Measurements from ENCODE around the gene SEMA4D.
A peak's percentile ranks its signal among the peaks of the same experiment; 100 is the strongest.

Gene SEMA4D

DNA sequence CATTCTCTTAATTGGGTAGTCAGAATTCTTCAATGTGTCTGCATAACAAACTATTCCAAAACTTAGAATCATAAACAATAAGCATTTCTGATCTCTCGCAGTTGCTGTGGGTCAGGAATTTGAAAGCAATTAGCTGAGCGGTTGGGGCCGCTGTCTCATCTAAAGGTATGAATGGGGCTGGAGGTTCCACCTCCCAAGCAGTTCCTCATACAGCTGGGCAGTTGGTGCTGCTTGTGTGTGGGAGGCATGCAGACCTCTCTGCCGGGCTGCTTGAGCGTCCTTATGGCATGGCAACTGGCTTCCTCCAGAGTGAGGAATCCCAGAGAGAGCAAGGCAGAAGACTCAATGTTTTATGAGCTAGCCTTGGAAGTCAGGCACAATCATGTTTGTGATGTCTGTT is 30.2 kb upstream of the SEMA4D start:
- DNase-seq (ENCODE audit: low read depth) = no peak

DNA sequence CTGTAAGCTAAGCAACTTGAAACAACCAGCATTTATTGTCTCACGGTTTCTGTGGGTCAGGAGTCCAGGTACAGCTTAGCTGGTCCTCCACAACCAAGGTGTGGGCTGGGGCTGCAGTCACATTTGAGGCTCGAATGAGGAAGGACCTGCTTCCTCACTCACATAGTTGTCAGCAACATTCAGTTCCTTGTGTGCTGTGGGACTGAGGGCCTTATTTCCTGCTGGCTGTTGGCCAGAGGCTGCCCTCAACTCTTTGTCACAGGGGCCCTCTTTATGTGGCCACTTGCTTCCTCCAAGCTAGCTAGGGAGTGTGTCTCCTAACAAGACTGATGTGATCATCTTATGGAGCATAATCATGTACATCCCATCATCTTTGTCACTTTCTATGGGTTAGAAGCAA is 29.2 kb upstream of the SEMA4D start:
- DNase-seq (ENCODE audit: low read depth) = no peak

DNA sequence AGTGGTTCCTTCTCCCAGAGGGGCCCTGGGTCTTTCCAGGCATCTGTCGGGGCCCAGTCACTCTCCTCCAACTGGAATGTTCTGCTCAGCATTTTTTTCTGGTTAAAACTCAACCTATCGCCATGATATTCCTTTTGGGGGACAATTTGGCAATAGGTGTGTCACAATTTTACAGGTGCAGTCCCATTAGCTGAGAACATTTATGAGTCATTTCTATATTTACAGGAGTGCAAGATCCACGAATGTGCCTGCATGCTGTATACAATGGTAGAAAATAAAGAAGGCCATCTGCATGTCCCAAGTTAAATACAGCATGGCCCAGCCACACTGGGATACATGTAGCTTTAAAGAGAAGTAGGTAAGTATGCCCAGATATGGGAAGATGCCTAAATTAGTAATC is 28.8 kb upstream of the SEMA4D start:
- no peak for DNase-seq (ENCODE audit: low read depth)

DNA sequence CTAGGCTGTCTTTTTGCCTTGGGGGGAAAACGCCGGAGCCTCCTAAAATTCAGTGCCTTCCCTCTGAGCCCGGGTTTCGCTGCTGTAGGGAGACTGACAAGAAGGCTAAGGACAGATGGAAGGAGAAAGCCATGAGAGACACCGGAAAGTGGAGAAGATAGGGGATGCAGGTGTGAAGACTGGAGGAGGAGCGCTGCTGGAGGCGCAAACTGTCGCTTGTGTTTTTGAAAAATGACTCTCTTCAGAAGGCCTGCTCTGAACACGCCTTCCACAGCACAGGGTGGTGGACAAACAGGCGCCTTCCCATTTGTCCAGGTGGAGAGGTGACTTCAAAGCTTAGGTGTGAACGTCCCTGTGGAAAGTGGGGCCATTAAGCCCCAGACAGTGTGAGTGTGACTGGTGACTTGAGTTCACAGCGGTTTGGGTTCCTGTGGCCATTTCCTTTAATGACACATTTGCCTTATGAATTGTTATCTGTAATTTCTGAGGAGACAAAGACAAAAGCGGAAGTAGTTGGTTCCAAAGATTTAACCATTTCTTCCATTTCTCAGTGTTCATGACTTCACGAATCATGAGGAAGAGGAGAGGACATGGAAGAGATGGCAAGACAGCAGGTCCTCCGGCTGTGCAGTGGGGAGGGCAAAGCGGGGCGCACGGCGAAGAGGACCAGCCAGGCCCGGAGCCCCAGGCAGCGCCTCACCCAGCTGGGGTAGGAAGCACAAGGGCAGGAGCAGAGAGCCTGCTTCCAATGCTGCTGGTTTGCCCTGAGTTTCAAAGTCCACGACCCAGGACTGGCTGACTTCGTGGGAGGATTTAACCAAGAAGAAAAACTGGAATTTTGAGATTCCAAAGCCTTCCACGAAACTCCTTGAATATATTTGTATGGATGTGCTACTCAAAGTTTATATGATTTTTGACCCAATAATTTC is 27.8 kb upstream of the SEMA4D start:
- no peak for DNase-seq (ENCODE audit: low read depth)

DNA sequence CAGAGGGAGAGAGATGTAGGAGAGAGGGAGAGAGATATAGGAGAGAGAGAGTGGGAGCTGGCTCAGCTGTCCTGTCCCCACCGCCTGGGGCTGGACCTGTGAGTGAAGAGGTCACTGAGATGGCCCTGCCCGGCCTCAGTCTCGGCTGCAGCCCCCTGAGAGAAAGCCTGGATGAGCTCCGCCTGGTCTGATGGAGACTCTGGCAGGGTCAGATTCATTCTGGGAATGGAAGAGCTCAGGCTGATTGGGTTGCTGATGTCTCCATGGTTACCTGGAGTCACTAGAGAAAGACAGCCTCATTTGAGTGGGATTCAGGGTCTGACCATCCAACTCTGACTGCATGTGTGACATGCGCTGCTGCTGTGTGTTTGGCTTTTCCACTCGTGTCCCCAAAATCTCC is 27.1 kb upstream of the SEMA4D start:
- DNase-seq (ENCODE audit: low read depth) = no peak

DNA sequence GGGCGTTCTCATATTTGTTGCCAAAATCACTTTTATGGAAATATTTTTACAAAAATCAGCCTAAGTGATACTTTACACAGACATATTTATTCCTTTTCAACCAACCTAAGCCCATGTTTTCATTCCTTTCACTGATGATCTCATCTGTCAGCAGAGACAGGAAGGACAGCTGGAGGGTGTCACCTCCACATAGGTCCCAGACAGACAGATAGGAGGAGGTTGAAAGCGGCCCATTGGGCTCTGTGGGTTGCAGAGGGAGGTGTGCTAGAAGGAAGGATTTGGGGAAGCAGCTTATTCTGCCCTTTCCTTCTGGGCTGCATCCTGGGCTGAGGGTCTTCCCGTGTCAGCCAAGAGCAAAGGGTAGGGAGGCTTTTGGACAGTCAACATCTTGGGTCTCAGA is 26.0 kb upstream of the SEMA4D start:
- no peak for DNase-seq (ENCODE audit: low read depth)

DNA sequence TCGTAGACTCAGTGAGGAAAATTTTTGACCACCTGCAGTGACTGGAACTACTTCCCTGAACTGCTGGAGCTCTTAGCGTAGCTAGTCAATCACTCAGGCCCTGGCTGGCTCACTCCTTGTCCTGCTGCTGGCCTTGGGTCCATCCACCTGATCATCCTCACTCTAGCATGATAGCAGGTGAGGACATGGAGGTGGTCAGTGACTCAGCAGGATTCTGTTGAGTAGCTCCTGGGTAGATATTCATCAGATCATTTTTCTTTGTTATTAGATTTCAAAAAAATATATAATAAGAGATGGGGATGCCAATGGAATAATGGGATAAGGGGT is 25.0 kb upstream of the SEMA4D start:
- no peak for DNase-seq (ENCODE audit: low read depth)

DNA sequence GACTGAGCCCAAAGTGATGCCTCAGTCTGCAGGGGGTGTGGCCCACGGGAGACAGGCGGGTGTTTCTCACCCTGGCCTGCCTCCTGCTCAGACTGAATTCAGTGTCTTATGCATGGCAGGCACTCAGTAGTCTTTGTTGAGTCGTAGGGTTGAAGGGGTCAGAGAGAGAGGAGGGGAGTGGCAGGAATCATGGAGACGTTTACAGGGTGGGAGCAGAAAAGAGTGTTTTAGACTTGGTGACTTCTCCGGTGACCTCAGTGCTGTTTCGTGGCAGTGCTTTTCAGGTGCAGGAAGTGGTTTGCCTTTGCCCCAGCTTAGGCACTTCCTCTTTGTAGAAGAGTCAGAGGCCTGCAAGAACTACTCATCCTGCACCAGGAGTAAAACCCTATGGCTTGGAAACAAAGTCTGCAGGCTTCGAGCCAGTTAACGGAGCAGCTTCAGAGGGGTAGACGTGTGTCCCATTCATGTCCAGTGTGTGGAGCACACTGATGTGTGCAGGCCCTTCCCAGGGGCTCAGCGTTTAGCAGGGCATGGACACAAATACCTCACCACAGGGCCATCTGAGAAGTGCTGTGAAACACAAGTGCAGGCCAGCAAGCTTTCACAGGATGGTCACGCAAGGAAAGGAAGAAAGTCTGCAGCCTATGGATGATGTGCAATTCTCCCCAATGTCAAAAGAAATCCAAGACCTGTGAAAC is 24.5 kb upstream of the SEMA4D start:
- DNase-seq (ENCODE audit: low read depth) = no peak

DNA sequence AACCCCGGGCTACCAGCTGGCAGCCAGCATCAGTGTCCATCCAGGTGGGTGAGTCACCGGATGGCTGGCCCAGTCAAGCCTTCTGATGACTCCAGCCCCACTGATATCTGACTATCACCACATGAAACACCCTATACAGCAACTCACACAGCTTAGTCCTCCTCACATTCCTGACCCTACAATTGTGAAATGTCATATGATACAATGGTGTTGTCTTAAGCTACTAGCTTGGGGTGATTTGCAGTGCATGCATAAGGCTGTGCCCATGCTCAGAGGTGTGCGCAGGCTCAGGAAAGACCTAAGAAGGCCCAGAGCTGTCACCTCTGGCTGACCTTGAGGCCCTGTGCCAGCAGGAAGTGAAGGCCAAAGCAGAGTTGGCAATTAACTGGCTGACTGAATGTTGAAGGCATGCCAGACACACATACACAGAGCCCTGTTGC is 21.5 kb upstream of the SEMA4D start:
- DNase-seq (ENCODE audit: low read depth) = peak; percentile 30

DNA sequence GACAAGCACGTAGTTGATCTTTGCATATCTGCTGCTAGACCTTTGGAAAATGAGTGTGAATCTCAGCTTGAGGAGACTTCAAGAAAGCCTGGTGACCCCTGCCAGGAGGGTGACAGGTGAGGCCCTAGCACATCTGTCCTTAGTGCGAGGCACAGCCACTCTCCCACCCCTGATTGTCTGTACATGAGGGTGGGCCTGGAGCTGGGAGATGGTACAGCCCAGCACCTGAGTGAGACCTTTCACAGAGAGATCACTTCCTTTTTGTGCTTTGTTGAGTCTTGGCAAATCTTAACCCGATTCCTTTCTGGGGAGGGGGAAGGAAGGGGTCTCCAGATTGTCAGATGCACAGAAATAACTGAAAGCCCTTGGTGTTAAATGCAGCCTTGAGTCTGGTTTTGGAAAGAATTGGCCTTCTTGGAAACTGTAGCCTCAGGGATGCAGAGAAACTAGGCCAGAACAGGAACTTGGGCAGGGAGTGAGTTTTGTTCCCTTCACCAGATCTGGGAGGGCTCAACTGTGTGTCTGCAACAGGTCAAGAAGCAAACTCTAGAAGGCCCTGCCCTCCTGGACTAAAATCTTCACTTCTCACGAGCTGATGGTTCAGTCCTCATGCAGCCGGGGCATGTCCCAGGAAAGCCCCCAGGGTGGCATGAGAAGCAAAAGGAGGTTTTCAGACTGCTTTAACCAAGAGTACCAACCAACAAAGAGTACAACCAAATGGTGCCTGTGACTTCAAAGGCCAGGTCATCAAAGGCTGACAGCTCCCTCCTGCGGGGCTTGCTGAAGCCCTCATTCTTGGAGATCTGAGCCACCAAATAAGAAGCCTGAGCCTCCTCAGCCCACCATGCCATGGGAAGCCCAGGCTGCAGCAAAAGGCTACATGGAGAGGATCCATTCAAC is 20.8 kb upstream of the SEMA4D start:
- DNase-seq (ENCODE audit: low read depth) = no peak

DNA sequence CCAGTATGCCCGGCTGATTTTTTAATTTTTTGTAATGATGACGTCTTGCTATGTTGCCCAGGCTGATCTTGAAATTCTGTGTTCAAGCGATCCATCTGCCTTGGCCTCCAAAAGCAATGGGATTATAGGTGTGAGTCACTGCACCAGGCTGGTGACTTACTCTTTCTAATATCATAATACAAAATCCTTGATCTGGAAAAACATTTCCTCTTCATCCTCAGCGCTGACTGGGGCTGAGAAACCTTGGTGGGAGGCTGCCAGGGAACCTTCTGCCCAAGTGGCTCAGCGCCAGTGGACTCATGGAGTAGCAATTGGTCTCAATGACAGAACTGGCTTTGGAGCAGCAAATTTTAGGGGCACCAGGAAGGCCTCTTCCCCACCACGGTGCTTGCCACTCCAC is 17.5 kb upstream of the SEMA4D start:
- no peak for DNase-seq (ENCODE audit: low read depth)

DNA sequence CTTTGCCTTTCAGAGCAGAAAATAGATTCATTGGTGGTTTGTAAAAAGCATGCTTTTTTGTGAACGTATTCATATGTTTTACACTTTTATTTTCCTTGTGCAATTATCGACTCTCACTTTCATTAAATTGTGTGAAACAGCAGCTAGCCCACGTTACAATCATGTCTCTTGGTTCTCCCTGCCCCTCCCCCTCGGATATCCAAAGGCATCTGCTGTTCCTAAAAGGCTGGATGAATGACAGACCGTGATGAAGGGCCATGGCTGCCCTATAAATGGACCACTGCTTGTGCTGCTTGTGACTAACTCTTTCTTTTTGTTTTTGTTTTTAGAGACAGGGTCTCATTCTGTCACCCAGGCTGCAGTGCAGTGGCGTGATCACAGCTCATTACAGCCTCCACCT is 17.0 kb upstream of the SEMA4D start:
- DNase-seq (ENCODE audit: low read depth) = no peak

DNA sequence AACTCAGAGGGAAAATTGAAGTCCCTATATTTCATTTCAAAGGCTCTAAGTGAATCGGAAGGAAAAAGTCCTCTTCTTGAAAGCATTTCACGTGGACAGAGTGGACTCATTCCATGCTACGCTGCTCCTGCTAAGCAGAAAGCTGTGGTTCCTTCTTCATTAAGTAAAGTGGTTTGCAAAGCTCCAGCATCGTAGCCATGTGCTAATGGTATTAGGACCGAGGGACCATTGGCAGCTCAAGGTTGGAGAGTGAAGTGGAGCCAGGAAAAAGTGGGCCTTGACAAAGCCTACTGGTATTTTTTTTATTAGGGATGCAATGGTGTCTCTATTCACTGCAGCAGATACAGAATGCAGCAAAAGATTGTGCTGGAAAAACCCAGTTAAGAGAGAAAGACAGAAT is 16.4 kb upstream of the SEMA4D start:
- no peak for DNase-seq (ENCODE audit: low read depth)

DNA sequence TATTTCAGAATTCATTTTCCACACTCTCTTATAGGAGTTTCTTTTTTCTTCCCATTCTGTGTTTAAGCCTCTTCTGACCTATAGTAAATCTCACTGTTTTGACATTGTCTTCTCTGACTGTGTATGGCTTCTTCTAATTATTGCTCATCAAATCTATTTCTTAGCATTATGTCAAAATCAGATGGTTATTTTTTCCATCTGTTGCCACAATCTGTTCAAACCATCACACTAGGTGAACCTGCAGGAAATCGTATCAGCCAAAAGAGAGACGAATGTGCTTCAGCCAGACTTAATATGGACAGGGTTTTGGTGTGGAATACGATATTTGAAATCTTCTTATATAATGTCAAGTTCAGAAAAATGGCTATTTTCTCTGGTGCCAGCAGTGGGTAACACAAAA is 15.9 kb upstream of the SEMA4D start:
- DNase-seq (ENCODE audit: low read depth) = no peak

DNA sequence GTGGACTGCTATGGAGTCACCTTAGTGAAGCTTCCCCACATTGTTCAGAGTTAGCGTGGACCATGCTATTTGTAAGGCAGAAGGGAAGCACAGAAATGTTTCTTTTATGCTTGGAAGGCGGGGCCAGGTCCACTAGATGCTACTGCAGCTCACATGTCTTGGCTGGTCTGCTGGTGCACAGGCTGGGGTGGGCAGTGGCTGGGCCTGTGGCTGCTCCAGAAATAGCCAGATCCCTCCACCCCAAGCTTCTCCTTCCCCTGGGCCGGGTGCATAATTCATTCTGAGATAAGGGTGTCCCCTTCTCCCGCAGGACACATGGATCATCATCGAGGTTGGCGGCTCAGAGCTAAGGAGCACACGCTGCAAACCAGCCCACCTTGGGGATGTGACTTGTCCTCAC is 14.5 kb upstream of the SEMA4D start:
- DNase-seq (ENCODE audit: low read depth) = no peak

DNA sequence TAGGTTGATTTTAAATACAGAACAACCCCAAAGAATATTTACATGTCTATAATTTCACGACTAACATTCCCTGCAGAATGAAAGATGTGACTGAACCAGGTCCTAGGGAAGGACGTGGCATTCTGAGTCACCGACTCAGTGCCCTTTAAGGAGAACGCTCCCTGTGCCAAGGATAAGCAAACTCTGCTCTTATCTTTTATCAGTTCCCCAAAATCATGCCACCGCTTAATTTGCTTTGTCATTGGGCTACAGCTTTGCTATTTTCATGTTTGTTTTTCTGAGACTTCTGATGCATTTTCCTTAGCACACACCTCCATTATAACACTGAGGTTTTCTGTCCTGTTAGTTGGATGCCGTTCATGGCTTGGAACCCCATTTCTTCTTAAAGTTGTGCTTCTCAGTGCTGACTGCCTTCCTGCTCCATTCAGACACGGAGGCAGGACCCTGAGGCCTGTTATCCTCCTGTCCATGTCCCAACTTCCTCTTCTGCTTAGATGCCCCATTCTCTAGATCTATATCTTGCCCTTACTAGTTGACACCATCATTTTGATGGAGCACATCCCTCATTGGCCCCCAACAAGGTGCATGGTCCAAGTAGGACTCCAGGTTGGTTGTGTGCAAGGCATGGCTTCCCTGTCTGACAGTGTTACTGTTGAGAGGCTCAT is 11.2 kb upstream of the SEMA4D start:
- DNase-seq (ENCODE audit: low read depth) = no peak

DNA sequence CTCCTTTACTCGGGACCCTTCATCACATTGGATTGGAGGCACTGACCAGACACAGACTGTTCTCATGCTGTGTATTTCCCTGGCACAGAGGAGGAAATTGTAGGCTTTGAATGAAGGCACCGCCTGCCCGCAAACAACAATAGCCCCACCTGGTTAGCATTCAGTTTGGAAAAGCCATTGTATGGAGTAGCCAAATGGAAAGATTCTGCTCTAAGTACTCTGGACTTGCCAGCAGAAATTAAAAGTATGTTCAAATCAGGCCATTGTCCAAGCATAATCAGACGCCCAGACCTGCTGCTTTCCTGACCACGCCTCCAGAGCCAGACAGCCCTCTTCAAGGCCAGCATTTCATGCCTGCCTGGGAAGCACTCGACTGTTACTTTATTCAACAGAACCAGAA is 8.0 kb upstream of the SEMA4D start:
- DNase-seq (ENCODE audit: low read depth) = no peak

DNA sequence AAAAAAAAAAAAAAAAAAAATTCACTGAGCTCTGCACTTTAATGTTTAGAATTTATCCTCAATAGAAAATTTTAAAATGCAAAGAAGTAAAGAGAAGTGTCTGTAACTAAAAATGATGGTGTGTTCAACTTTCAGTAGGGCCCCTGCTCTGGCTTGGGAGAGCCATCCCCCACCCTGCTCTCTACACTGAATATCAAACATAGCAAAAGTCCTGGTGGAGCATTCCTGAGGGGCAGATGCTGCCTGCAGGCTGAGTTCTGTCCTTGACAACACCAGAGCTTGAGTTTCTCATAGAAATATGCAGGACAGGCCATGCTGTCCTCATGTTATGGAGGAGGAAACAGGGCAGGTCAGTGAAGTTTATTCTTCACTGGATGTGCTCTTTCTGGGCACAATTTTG is 7.1 kb upstream of the SEMA4D start:
- no peak for DNase-seq (ENCODE audit: low read depth)

DNA sequence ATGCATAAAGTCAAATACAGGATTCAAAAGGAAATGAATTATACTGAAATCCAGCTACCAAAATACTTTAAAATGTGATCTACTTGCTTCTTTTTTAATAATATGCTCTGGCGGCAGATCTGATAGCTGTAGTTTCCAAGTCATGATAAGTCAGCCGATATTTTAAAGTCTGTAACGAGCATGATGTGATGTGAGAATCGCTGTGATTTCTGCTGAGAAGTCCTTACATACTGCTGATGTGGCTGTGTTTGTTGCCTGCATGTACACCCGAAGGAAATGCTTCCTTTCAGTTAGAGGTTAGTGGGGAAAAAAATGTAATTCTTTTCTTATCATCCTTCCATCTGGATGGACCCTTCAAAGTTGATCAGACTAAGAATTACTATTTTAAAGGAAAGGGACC is 4.8 kb upstream of the SEMA4D start:
- no peak for DNase-seq (ENCODE audit: low read depth)

DNA sequence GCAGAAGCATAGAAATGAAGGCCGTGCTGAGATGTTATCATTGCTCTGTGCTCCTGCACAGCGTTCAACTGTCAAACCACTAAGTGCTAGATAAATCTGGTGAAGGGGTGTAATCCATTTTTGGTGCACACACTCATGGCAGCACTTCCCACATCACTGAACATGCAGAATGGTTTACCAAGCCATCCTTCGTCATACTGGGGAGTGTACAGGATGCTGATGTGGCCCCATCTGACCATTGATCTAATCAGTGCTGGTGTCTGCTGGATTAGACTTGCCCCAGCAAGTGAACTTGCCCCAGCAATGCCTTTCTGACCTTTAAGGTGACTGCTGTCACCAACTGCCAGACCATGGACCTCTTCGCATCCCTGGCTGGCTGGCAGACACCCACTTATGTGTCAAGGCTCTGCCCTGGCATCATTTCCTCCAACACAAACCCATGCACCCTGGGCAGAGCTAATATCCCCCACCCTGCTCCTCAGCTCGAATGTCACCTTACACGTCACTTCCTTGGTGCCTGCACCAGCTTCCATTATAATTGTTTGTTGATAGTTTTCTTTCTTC is 4.2 kb upstream of the SEMA4D start:
- DNase-seq (ENCODE audit: low read depth) = no peak

DNA sequence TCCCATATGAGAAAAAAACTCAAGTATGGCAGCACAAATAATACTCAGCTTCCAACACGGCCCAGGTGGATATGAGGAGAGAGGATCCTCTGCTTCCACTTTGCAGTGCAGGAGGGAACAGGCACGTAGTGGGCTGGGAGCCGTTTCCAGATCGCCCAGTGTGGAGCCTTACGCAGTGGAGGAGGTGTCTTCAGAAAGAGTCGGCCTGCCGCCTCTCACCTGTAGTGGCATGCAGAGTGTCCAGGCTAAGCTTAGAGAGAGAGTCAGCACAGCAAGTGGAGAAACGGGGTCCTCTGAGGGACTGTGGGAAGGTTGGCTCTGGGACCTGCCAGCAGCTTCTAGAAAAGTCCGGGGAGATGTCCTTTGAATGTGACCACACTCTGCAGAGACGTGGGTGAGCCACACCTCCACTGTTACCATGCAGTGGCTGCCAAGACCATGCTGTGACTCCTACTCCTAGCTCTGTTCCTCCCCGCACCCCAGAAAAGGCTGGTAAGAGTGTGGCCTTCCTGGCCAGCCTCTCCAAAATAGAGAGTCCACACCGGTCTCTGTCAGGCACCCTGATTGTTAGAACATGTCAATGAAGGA is 3.5 kb upstream of the SEMA4D start:
- no peak for DNase-seq (ENCODE audit: low read depth)

Measured in fibroblast of gingiva (primary cell).